CD4-positive, alpha-beta T cell (primary cell): Measurements from ENCODE around the gene ARHGAP42. TPM values are rescaled to one million over a fixed set of nuclear protein-coding genes. Genes with fewer than 3 reads are reported as not detected.

Experiments used
- ATAC-seq: fragments of 200-7000 bp; cut with Tn5 transposase; one replicate; pipeline ENCODE4 v1.10.0; 2022; ENCODE audit warnings: mild to moderate bottlenecking; ENCODE audit not compliant: poor library complexity
- CTCF ChIA-PET: fragments of 350-600 bp; sonication (Branson Sonifier 250); formaldehyde crosslinking; loops from one replicate; lab custom pipeline; 2021; ENCODE audit warnings: antibody characterized with exemption, inconsistent platforms; lab: Charles Lee
- POLR2A ChIA-PET: fragments of 350-600 bp; sonication (Branson Sonifier 250); formaldehyde crosslinking; loops from one replicate; lab custom pipeline; 2021; ENCODE audit warnings: antibody characterized with exemption, inconsistent platforms; lab: Charles Lee
- DNase-seq, 14 experiments: peaks; one replicate each; pipeline ENCODE4 v3.0.0-alpha.2; 2013 to 2020; ENCODE audit warnings: mixed read lengths in 2 of 14
- H3K27ac ChIP-seq, 2 donors: one replicate each; pipeline versions ENCODE4 v1.5.1 to v1.7.0; 2013; ENCODE audit warnings: low read length in 2 of 2, low read depth in 1 of 2, mild to moderate bottlenecking in 1 of 2
- H3K27me3 ChIP-seq, 2 experiments: 1 replicate in 1 of 2; 2 replicates in 1 of 2; pipeline versions ENCODE4 v1.6.1 to v1.7.0; 2013; ENCODE audit warnings: low read length in 2 of 2, control low read depth in 1 of 2, mild to moderate bottlenecking in 1 of 2, moderate library complexity in 1 of 2; ENCODE audit not compliant: insufficient read depth in 2 of 2, control insufficient read depth in 1 of 2
- H3K36me3 ChIP-seq: one replicate; pipeline ENCODE4 v1.6.1; 2013; ENCODE audit warnings: low read length, control low read depth; ENCODE audit not compliant: insufficient read depth
- H3K4me1 ChIP-seq: one replicate; pipeline ENCODE4 v1.6.1; 2013; ENCODE audit warnings: low read length, control low read depth; ENCODE audit not compliant: insufficient read depth
- H3K4me3 ChIP-seq: one replicate; pipeline ENCODE4 v1.5.1; 2013; ENCODE audit warnings: mild to moderate bottlenecking, low read length, moderate library complexity
- H3K9me3 ChIP-seq, 2 experiments: 1 replicate in 1 of 2; 2 replicates in 1 of 2; pipeline versions ENCODE4 v1.6.1 to v1.7.0; 2013; ENCODE audit warnings: low read length in 2 of 2, mild to moderate bottlenecking in 2 of 2, control low read depth in 1 of 2, moderate library complexity in 1 of 2; ENCODE audit not compliant: control insufficient read depth in 1 of 2, insufficient read depth in 1 of 2
- H3K27ac Mint-ChIP-seq: one replicate; pipeline ENCODE4 v1.8.0; 2020; ENCODE audit warnings: mixed read lengths
- H3K27me3 Mint-ChIP-seq: one replicate; pipeline ENCODE4 v1.8.0; 2021; ENCODE audit warnings: mixed read lengths
- H3K36me3 Mint-ChIP-seq: one replicate; pipeline ENCODE4 v1.8.0; 2021; ENCODE audit warnings: low read depth, mixed read lengths
- H3K4me1 Mint-ChIP-seq: one replicate; pipeline ENCODE4 v1.8.0; 2021; ENCODE audit warnings: low read depth, mixed read lengths
- H3K4me3 Mint-ChIP-seq: one replicate; pipeline ENCODE4 v1.8.0; 2020; ENCODE audit warnings: mild to moderate bottlenecking, mixed read lengths
- H3K9me3 Mint-ChIP-seq: one replicate; pipeline ENCODE4 v1.8.0; 2020; ENCODE audit warnings: mixed read lengths
- CTCF ChIP-seq: fragments of 200-600 bp; IDR thresholded peaks from one replicate; pipeline ENCODE4 v1.8.0; 2022; ENCODE audit warnings: antibody characterized with exemption, mild to moderate bottlenecking
- intact Hi-C, 2 experiments: fragments of 100-400 bp; cut with DNase I in 1 of 2; cut with micrococcal nuclease in 1 of 2; formaldehyde crosslinking; loops; one replicate each; pipeline versions ENCODE4 v1.15.1 to v1.9.0; 2023 to 2025; cut with DNase I, micrococcal nuclease
- total RNA-seq, 174 experiments: library from RNA in 2 of 174; stranded (reverse) in 2 of 174; gene quantifications; one replicate each; pipeline ENCODE4 v1.2.3 and lab custom pipeline; 2021 to 2026

The ARHGAP42 gene
- total RNA-seq, 2 experiments from 2014 or later, result not detected

- ATAC-seq, result no peak
- no peaks in the 10 kb centered on the region for H3K4me1 Mint-ChIP-seq
- Histone ChIP-seq H3K36me3 (no peaks in the 10 kb centered on the region), H3K4me3 (no peak overlapping the region), H3K27ac (no peak overlapping the region), H3K4me1 (no peaks in the 10 kb centered on the region), H3K9me3 (no peaks in the 10 kb centered on the region), H3K27me3 (no peaks in the 10 kb centered on the region)
- intact Hi-C loops, result no loop called here
- H3K9me3 Mint-ChIP-seq, result no peaks in the 10 kb centered on the region
- no peaks in the 10 kb centered on the region for H3K27me3 Mint-ChIP-seq
- CTCF ChIA-PET, result interaction anchor here (0.6 kb wide), 1 partner anchor 22 kb away, joined by 3 read pairs; no protein-coding TSS in a partner anchor
- H3K27ac Mint-ChIP-seq, result no peak overlapping the region
- no peaks in the 10 kb centered on the region for H3K36me3 Mint-ChIP-seq
- H3K4me3 Mint-ChIP-seq, result no peak overlapping the region
- DNase-seq, result no peak
- POLR2A ChIA-PET, result no interaction called here
- TF ChIP-seq CTCF, result no peak
Measured at GRCh38 chr11:100956351-100956750, 269.3 kb downstream of the ARHGAP42 start.

- no peak for TF ChIP-seq CTCF
- ChIA-PET CTCF (no interaction called here), POLR2A (no interaction called here)
- no peak for ATAC-seq
- no peaks in the 10 kb centered on the region for H3K4me1 ChIP-seq
- Mint-ChIP-seq H3K4me1 (no peaks in the 10 kb centered on the region), H3K36me3 (no peaks in the 10 kb centered on the region), H3K27me3 (no peaks in the 10 kb centered on the region), H3K27ac (no peak overlapping the region), H3K9me3 (no peaks in the 10 kb centered on the region), H3K4me3 (no peak overlapping the region)
- intact Hi-C loops, result no loop called here
- H3K27me3 ChIP-seq, result no peaks in the 10 kb centered on the region
- H3K36me3 ChIP-seq, result no peaks in the 10 kb centered on the region
- H3K9me3 ChIP-seq, result no peaks in the 10 kb centered on the region
- H3K27ac ChIP-seq, result no peak overlapping the region
- DNase-seq, result no peak
- H3K4me3 ChIP-seq, result no peak overlapping the region
Measured at GRCh38 chr11:100957499-100957898, 270.4 kb downstream of the ARHGAP42 start.

- CTCF ChIA-PET, result no interaction called here
- H3K36me3 Mint-ChIP-seq, result no peaks in the 10 kb centered on the region
- intact Hi-C loops, result no loop called here
Measured at GRCh38 chr11:100961633-100962032, 274.5 kb downstream of the ARHGAP42 start.

More at GRCh38 chr11:100961633-100962032, 274.5 kb downstream of the ARHGAP42 start:
- Histone ChIP-seq H3K36me3 (no peaks in the 10 kb centered on the region), H3K9me3 (no peaks in the 10 kb centered on the region), H3K27me3 (no peaks in the 10 kb centered on the region), H3K4me1 (no peaks in the 10 kb centered on the region), H3K27ac (no peak overlapping the region), H3K4me3 (no peak overlapping the region)
- no peak overlapping the region for H3K4me3 Mint-ChIP-seq
- TF ChIP-seq CTCF, result no peak
- DNase-seq, result no peak
- H3K27ac Mint-ChIP-seq, result no peak overlapping the region
- no peaks in the 10 kb centered on the region for H3K27me3 Mint-ChIP-seq
- no peak for ATAC-seq
- no peaks in the 10 kb centered on the region for H3K4me1 Mint-ChIP-seq
- no peaks in the 10 kb centered on the region for H3K9me3 Mint-ChIP-seq
- POLR2A ChIA-PET, result no interaction called here
